Activated CD8-positive, alpha-beta memory T cell treated with anti-CD3 and anti-CD28 coated beads, Interleukin-2, amount 50 U/mL, for 24 hours (primary cell): ENCODE measurements around the gene ZSCAN32.

Experiments
- DNase-seq: peaks from one replicate; pipeline ENCODE4 v3.0.0-alpha.2; 2020; ENCODE audit errors: extremely low read depth

The ZSCAN32 gene

DNA sequence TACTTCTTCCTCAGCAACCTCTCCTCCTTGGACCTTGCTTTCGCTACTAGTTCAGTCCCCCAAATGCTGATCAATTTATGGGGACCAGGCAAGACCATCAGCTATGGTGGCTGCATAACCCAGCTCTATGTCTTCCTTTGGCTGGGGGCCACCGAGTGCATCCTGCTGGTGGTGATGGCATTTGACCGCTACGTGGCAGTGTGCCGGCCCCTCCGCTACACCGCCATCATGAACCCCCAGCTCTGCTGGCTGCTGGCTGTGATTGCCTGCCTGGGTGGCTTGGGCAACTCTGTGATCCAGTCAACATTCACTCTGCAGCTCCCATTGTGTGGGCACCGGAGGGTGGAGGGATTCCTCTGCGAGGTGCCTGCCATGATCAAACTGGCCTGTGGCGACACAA, 44.7 kb downstream of the ZSCAN32 start:
- DNase-seq: no peak

DNA sequence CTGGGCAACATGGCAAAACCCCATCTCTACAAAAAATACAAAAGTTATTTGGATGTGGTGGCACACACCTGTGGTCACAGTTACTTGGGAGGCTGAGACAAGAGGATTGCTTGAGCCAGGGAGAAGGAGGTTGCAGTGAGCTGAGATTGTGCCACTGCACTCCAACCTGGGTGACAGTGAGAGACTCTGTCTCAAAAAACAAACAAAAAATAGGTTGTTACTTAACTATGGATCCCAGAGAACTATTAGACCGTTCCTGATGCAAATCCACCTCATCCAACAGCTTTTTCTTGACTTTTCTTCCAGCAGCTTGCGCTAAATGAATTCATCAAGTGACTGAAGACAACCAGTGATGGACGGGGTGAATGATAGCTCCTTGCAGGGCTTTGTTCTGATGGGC, 45.2 kb downstream of the ZSCAN32 start, which contains the start of gene OR2C1:
Gene OR2C1 (plus strand): TSS at position 301 of the 400 bp plus-strand sequence. CDS start 52 bp downstream, at position 353.
- no peak for DNase-seq

- DNase-seq: no peak
Observed at GRCh38 chr16:3349175-3349574, 51.6 kb downstream of the ZSCAN32 start.

- DNase-seq: no peak
Observed at GRCh38 chr16:3348547-3349167, 52.1 kb downstream of the ZSCAN32 start.

GRCh38 chr16:3347586-3347985, 53.2 kb downstream of the ZSCAN32 start:
- DNase-seq: no peak

- DNase-seq: no peak
Observed at GRCh38 chr16:3346041-3346440, 54.8 kb downstream of the ZSCAN32 start.
